Measurements from ENCODE around the gene ROM1.
"Not testable (repeated sequence)": the region's sequence is repeated elsewhere in the genome, so short reads cannot be mapped to it uniquely, and the experiment has no call there.

The ROM1 gene, protein sequence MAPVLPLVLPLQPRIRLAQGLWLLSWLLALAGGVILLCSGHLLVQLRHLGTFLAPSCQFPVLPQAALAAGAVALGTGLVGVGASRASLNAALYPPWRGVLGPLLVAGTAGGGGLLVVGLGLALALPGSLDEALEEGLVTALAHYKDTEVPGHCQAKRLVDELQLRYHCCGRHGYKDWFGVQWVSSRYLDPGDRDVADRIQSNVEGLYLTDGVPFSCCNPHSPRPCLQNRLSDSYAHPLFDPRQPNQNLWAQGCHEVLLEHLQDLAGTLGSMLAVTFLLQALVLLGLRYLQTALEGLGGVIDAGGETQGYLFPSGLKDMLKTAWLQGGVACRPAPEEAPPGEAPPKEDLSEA

DNA sequence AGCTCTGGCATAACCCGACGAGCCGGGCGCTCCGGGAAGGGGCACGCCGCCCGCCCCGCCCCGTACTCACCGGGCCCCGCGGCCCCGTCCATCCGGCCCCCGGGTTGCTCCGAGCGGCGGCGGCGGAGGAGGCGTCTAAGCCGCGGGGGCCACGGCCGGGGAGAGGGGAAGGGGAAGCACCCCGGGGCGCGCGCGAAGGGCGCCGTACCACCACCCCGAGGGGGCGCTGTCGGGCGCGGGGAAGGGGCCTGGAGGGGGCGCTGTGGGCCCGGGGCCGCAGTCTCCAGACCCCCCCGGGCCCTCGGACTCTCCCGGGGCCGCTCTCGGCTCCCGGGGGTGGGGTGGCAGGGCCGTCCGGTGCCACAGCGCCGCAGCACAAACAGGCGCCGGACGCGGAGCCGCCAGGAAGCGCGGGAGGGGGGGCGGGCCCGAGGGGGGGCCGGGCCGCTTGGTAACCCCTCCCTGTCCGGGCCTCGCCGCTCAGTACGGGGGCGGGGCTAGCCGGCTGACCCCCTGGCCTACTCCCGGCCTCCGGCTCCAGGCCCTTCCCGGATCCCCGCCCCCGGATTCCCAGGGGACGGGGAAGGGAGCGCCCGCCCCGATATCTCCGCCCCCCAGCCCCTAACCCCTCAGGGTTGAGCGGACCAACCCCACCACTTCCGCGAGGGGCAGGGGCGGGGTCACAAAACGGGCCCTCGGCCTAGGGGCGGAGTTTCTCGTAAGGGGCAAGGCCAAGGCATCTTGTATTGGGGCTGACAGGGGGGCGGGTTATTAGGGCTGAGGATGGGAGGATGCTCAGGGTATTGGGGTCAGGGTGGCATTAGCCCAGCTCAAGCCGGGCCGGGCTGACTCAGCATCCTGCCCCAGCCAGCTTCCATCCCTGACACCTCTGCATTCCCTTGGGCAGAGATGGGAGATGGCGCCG, at the start of gene ROM1, which contains the start of gene EML3:
Gene ROM1 (plus strand): TSS at position 892 of the 925 bp plus-strand sequence. CDS start 25 bp downstream, at position 917.
Gene EML3 (minus strand): TSS at position 410 of the 925 bp plus-strand sequence. CDS start 318 bp downstream, at position 92.
- peak; percentile 83 for DNase-seq (ENCODE audit: low read depth)

DNA sequence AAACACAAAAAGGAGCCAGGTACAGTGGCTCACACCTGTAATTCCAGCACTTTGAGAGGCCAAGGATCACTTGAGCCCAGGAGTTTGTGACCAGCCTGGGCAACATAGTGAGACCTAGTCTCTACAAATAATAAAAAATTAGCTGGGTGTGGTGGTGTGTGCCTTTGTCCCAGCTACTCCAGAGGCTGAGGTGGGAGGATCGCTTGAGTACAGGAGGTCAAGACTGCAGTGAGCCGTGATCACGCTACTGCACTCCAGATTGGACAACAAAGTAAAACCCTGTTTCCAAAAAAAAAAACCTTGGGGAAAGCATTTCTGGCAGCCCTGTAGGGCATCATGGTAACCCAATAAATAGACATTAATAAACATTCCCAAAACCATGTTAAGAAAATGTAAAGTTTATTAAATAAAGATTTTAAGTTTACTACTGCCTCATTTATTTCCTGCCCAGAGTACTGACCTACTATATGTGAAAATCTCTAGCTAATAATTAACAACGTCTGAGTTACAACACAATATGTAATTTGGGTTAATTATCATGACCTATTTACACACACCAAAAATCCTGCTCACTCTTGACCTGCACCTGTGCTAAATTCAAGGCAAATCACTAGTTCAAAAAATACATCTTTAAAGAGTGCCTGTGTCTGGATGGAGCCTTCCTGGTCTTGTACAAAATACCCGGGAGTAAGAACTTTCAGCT, 47.8 kb upstream of the ROM1 start:
- DNase-seq (ENCODE audit: low read depth): no peak

DNA sequence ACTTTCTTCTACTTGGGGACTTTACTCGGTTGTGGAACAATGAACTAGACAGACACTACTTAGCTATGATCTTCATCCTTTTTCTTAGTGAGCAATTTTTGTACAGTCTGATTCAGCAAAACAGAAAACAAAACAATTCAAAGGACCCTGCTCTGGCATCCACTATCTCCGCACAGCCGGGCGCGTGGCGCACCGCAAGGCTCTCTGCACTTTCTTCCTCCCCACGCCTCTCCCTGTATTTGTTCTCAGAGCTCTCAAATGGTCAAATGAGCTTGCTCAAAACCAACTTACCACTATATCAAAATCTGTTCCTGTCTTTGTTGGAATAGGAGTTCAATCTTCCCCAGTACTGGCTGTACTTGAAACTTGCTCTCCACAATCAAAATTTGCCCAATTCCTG, 46.8 kb upstream of the ROM1 start:
- DNase-seq (ENCODE audit: low read depth): no peak

DNA sequence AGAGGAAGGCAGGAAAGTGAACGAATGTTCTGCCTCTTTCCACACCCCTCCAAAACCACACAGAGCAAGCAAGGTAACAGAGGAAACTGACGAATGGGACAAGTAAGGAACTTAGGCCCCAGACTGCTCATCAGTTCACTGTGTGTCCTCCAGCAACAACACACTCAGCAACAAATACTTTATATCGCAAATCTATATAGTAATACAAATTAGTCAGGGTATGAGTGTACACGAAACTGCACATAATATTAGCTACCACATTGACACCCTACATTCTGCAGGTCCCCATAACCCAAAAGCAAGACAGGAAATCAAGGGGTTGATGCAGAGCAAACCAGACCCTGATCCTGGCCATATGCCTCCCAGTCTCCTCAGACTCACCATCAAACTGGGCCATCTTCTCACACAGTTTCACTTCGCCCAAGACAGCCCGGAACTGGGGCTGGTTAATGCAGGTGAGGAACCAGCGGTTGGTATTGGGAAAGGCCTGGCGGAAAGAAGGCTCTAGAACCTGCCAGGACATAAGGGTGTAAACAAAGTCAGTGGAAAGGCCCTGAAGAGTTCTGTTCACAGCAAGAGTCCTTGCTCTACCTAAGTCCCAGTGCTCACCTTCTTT, 45.9 kb upstream of the ROM1 start:
- no peak for DNase-seq (ENCODE audit: low read depth)

DNA sequence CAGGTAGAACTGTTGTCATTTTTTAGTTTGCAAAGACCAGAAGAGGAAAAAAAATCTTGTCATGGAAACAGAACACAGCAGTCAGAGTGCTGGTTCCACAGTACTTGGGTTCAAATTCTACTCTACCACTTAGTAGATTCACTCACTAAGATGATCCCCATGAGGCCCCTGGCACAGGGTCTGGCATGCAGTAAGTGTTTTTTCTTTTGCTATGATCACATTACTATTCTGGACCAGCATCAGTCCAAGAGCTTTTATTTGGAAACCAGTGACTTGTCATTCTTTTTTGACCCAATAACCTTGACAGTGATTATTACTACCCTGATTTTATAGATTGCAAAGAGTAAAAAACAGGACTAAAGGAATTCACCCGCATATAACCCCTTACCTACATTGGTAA, 43.4 kb upstream of the ROM1 start:
- no peak for DNase-seq (ENCODE audit: low read depth)

DNA sequence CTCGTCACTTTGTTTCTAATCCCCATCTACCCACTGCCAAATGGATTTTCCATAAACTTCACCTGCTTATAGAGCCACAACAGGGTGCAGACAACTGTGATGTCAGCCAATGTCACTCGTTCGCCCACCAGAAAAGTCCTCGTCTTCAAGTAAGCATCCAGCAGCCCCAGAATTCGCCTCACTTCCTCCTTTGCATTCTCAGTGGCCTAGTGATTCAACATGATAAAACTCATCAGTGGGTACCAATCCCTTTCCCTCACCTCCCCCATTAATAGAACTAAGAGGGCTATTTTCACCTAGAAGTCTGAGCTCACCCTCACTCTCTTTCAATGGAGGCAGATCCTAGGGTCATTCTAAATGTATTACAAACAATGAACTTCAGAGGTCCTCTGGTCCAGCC, 42.2 kb upstream of the ROM1 start:
- not testable (repeated sequence) for DNase-seq (ENCODE audit: low read depth)

DNA sequence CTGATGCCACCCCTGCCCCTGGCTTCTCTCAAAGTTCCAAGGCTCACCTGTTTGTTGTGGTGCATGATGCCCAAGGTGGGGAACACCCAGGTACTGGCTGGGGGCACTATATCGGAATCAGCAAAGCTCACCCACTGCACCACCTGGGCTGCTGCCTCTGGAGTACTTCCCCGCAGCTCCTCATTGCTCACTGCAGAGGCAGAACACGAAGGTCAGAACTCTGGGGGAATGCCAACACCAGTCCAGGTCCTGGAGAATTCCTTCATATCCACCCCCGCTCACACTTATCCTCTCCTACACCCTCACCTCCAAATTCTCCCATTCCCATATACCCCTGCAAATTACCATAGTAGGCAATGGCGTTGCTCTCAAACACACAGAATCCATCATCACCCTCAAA, 41.6 kb upstream of the ROM1 start:
- not testable (repeated sequence) for DNase-seq (ENCODE audit: low read depth)

DNA sequence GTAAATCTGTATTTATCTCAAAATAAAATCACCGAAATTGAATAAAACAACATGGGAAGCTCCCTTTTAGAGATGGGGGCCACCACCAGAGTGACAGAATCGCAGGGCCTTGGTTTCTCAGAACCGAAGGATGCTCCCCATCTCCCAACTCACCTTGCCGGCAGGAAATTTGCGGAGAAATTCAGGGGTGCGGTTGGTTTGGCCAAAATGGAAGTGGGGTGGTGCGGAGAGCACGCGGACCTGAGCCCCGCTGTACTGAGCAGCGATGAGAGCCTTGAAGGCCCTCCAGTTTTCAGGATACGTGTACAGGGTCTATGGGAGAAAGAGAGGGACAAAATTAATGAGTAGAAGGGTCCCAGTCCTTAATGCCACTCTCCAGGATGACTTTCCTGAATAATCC, 40.6 kb upstream of the ROM1 start:
- DNase-seq (ENCODE audit: low read depth): no peak

DNA sequence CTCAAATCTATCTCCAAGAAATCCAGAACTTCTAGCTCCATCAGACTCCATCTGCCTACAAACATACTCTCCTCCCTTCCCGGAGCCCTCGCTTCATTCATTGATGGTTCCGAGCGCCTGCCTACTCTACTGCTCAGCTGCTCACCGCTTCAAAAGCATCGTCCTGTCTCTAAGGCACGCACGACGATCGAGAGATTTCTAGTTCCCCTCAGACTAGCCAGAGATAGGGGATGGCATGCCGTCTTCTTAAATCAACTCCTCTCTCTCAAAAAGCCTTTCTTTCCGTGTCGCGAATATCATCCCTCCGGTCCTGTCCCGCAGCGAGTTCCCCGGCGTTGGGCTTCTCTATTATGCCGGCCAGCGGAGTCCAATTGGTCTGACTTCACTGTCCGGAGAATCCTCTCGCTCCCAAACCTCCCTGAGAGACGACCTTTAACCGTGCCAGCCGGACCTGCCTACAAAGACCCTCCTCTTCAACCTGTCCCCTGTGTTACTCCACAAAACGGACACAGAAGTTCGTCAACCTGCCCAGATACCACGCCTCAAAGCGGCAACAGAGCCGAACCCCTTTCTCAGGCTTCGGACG, 40.0 kb upstream of the ROM1 start:
- no peak for DNase-seq (ENCODE audit: low read depth)

DNA sequence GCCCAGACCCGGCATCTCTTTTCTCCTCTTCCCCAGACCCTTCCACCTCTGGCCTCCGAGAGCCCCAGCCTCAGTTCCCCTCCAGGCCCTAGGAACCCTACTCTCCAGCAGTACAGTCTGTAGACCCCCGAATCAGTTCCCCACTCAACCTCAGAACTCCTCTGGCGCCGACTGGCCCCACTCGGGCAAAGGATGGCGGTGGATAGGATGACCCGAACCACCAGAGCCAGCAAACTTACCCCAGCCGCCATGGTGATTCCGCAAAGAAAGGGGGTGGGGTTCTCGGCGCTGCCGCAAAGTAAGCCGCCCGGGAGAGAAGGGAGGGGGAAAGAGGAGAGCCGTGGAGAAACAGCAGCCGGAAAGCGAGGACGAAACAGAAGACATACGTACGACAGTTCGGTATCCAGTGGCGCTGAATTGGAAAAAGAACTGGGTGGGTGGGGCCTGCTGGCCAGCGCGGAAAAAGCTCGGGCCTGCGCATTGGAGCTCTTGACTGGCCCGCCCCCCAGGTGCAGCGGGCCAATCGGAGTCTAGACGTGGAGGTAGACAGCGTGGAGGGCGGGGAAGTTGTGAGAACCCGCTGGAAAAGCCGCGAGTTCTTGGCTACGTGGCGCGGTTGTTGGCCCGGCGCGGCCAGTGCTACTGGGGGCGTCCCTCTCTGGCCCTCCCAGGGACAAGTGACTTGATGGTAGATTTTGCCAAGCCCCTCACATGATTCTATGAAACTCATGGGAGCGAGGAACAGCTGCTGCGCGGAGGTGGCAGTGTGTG, 39.3 kb upstream of the ROM1 start, which contains the start of gene EEF1G:
Gene EEF1G (minus strand): TSS at position 300 of the 771 bp plus-strand sequence. CDS start 49 bp downstream, at position 251.
- DNase-seq (ENCODE audit: low read depth): peak; percentile 94

DNA sequence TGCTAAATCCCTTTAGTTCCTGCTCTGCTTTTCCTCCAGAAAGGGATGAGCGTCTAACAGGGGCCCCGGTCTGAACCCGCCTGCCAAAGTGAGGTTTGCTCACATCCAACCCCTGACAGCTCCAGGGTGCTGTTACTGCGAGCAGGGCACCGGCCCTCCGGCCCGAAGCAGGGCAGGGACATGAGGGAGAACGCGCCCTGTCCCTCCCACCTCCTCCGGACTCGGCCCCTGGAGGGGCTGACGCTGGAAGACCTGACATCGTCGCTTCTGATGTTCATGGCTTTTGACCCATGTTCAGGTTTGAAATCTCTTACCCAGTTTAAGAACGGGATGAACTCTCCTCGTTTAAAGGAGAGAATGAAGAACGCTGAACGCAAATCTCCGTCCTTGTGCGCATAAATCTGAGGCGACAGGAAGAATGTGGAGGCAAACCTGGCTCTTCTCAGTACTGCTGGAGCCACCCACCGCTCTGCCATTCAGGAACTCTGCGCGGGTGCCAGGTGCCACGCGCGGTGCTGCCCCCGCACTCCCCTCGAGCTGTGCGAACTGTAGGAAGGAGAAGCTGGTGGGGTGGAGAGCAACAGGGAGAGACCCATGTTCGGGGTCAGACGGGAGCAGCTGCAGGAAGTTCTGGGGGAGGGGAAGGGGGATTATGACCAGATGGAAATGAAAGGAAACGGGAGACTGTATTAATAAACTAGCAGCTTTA, 38.5 kb upstream of the ROM1 start:
- no peak for DNase-seq (ENCODE audit: low read depth)

DNA sequence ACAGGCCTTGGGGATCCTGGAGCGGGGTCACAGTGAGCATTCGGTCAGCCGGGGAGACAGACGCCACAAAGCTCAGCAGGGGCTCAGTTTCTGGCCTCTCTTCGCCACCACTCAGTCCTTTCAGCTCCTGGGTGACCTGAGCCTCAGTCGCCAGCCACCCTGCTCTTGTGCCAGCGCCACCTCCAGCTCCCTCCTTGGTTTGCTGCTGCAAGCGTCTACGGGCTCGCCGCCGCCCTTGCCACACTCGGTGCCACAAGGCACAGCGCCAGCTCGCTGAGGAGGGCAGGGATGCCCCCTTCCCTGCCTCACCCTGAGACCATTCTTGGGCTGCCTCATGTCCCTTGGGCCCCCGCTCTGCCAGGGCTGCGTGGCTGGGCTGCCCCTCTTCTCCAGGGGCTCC, 37.9 kb upstream of the ROM1 start:
- DNase-seq (ENCODE audit: low read depth): no peak

DNA sequence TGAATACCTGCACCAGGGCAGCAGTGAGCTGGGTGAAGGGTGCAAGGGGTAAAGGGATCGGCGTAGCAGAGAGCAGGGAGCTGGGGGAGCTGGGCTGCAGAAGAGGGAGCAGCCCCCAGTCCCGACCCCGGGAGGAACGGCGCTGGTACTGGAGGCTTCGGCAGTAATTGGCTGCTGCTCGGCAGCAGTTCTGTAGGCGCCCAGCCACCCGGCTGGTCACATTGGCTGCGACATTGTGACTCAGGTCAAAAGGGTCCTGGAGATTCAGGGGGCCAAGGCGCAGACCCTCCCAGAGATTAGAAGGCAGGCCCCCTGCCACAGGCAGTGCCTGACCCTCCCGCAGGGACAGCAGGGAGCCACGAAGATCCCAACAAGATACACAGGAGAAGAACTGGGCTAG, 37.2 kb upstream of the ROM1 start:
- DNase-seq (ENCODE audit: low read depth): no peak

DNA sequence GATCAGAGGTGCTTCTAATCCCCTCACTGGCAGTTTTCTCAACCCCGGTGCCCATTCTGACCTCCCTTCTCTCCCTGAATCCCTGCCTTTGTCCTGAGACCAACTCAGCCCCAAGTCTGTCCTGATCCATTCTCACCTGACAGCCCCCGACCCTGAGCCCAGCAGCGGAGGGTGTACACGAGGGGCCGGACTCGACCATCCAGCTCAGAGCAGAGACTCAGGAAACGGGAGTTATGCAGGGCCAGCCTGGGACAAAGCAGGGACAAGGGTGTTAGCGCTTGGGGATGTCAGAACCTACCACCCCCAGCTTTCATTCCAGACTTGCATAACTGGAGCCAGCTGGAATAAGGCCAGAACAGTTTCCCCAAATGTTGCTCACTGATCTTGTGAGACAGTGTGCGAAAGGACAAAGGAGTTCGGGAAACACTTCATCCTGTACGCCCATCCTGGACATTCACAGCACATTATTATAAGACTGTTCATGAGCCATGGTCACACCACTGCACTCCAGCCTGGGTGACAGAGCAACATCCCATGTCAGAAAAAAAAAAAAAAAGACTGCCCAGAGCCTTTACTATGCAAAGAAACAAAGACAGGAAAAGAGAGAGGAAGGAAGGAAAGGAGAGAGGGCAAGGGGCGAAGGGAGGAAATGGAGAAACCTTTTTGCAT, 35.9 kb upstream of the ROM1 start:
- DNase-seq (ENCODE audit: low read depth): no peak

DNA sequence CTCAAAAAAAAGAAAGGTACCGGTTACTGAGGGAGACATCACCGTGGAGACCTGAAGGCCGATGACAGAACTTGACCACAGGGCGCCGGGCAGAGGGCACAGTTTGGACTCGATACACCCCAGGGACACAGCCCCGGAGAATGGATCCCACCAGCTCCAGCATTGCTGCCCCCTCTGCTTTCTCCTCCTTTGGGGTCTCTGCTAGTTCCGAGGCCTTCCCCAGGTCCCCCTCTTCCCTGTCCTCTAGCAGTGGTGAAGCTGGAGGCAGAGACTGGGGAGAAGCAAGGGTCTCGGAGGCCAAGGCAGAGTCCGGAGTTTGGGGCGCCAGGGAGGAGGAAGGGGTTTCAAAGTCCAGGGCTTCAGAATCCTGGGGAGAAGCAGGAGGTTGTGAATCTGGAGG, 34.5 kb upstream of the ROM1 start:
- DNase-seq (ENCODE audit: low read depth): no peak

DNA sequence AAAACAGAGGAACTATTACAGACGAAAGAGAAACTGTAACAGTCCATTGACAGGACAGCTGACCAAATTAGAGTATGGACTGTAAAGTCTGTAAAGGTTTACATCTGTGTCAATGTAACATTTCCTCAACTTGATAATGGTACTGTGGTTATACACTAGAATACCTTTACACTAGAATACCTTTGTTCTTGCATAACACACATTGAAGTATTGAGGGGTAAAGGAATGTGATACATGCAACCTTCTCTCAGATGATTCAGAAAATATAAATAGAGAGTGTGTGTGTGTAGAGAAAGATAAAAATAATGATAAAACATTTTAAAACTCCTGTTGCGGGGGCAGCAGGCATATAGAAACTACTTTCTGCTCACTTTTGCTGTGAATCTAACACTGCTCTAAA, 33.8 kb upstream of the ROM1 start:
- DNase-seq (ENCODE audit: low read depth): no peak

DNA sequence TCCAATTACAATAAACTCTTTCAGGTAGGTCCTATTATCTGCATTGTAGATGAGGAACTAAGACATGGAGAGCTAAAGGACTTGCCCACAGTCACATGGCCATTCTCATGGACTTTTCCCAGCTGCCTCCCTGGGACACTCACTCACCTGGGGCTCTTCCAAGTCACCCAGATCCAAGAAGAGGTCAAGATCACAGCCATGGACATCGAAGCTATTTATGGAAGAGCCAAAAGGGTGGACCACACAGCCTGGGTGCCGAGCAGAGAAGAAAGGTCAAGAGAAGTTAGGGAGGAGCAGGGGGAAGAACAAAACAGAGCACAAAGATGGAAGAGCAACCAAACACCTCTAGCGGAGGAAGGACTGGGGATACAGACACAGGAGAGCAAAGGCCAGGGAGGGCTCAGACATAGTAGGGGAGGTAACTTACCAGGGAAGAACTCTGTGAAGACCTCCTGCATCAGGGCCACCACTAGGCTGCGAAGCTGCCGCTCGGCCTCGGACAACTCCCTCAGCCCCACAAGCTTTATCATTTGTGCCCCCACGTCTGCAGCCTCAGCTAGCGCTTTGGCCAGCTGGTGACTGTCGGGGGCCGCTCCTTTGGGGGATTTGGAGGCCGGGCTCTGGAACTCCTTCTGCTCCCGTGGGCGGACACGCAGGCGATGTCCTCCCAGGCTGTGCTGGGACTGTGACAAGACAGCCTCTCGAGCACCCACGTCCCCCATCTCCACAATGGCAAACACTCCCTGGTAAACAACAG, 31.9 kb upstream of the ROM1 start:
- DNase-seq (ENCODE audit: low read depth): no peak

DNA sequence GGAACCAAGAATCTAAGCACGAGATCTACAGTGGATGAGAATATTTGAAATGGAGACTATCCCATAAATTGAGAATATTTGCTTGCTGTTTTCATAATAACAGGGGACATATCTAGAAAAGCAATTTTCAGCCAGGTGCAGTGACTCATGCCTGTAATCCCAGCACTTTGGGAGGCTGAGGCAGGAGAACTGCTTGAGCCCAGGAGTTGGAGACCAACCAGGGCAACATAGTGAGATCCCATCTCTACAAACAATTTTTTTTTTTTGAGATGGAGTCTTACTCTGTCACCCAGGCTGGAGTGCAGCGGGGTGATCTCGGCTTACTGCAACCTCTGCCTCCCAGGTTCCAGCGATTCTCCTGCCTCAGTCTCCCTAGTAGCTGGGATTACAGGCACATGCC, 31.3 kb upstream of the ROM1 start:
- DNase-seq (ENCODE audit: low read depth): not testable (repeated sequence)

DNA sequence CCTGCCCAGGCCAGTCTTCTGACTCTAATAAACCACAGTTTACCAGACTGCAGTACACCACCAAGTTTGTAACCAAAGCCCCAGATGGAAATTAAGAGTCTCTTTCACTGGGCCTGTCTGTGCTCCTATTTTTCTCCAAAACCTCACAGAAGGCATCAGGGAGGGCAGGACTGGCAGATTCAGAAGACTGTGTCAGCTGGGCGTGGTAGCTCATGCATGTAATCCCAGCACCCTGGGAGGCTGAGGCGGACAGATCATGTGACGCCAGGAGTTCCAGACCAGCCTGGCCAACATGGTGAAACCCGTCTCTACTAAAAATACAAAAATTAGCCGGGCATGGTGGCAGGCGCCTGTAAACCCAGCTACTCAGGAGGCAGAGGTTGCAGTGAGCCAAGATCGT, 27.7 kb upstream of the ROM1 start:
- DNase-seq (ENCODE audit: low read depth): not testable (repeated sequence)
